B cell (primary cell): ENCODE measurements around the gene HMGA1. TPM values are rescaled to one million over a fixed set of nuclear protein-coding genes. Genes with fewer than 3 reads are reported as not detected.

ENCODE experiments used
- ATAC-seq: fragments of 200-7000 bp; cut with Tn5 transposase; one replicate; pipeline ENCODE4 v1.10.0; 2021; ENCODE audit warnings: low read depth, mild to moderate bottlenecking, moderate number of reproducible peaks, moderate library complexity
- CTCF ChIA-PET: fragments of 350-600 bp; sonication (Branson Sonifier 250); formaldehyde crosslinking; loops from one replicate; lab custom pipeline; 2021; ENCODE audit warnings: antibody characterized with exemption, inconsistent platforms; lab: Charles Lee
- POLR2A ChIA-PET: fragments of 350-600 bp; sonication (Branson Sonifier 250); formaldehyde crosslinking; loops from one replicate; lab custom pipeline; 2021; ENCODE audit warnings: antibody characterized with exemption; lab: Charles Lee
- DNase-seq: peaks from one replicate; pipeline ENCODE4 v3.0.0; 2013
- H2AFZ ChIP-seq: 2 replicates; pipeline ENCODE4 v1.6.1; 2012; ENCODE audit warnings: mild to moderate bottlenecking, low read depth, low read length; ENCODE audit not compliant: insufficient read depth, poor library complexity, severe bottlenecking
- H3K27ac ChIP-seq, 2 donors: 1 replicate in 1 of 2; 2 replicates in 1 of 2; pipeline ENCODE4 v1.5.1; 2012 to 2013; ENCODE audit warnings: low read length in 2 of 2, mild to moderate bottlenecking in 2 of 2, moderate library complexity in 1 of 2
- H3K27me3 ChIP-seq, 4 experiments: fragments of 200-600 bp in 1 of 4; sonication (generic) in 1 of 4; replicated peaks in 1 of 4; 1 replicate in 2 of 4; 2 replicates in 2 of 4; pipeline versions ENCODE4 v1.6.1 to v1.7.0; 2013 to 2016; ENCODE audit warnings: low read length in 3 of 4, mild to moderate bottlenecking in 2 of 4, mixed read lengths in 1 of 4, moderate library complexity in 1 of 4; ENCODE audit not compliant: insufficient read depth in 4 of 4, control insufficient read depth in 3 of 4; ENCODE audit errors: control extremely low read depth in 1 of 4
- H3K36me3 ChIP-seq, 2 experiments: replicated peaks in 1 of 2; 1 replicate in 1 of 2; 2 replicates in 1 of 2; pipeline versions ENCODE4 v1.6.1 to v1.7.1; 2013; ENCODE audit warnings: low read length in 1 of 2; ENCODE audit not compliant: insufficient read depth in 2 of 2, control insufficient read depth in 1 of 2; ENCODE audit errors: control extremely low read depth in 1 of 2, extremely low read depth in 1 of 2
- H3K4me1 ChIP-seq, 2 donors: fragments of 200-600 bp in 1 of 2; sonication (generic) in 1 of 2; 1 replicate in 1 of 2; 2 replicates in 1 of 2; pipeline versions ENCODE4 v1.5.1 to v1.6.1; 2013 to 2017; ENCODE audit warnings: low read length in 2 of 2; ENCODE audit not compliant: control insufficient read depth in 2 of 2, insufficient read depth in 2 of 2
- H3K4me2 ChIP-seq: replicated peaks from 2 replicates; pipeline ENCODE3; 2012; ENCODE audit warnings: mild to moderate bottlenecking, low read depth, low read length; ENCODE audit not compliant: poor library complexity, severe bottlenecking
- H3K4me3 ChIP-seq, 5 experiments: fragments of 200-600 bp in 1 of 5; sonication (generic) in 1 of 5; 1 replicate in 3 of 5; 2 replicates in 2 of 5; pipeline versions ENCODE4 v1.5.1 to v1.7.0; 2011 to 2016; ENCODE audit warnings: low read length in 4 of 5, mild to moderate bottlenecking in 4 of 5, low read depth in 2 of 5, control low read depth in 1 of 5, moderate library complexity in 1 of 5; ENCODE audit not compliant: insufficient read depth in 1 of 5; ENCODE audit errors: control extremely low read depth in 1 of 5, extremely low read depth in 1 of 5
- H3K79me2 ChIP-seq: fragments of 200-600 bp; sonication (generic); one replicate; pipeline ENCODE4 v1.6.0; 2016; ENCODE audit warnings: low read length; ENCODE audit not compliant: control insufficient read depth, insufficient read depth
- H3K9ac ChIP-seq: fragments of 200-600 bp; sonication (generic); 2 replicates; pipeline ENCODE4 v1.6.1; 2017; ENCODE audit warnings: mild to moderate bottlenecking, low read length, moderate library complexity
- H3K9me3 ChIP-seq, 3 donors: one replicate each; pipeline versions ENCODE4 v1.6.1 to v1.7.1; 2013; ENCODE audit warnings: low read length in 2 of 3; ENCODE audit not compliant: control insufficient read depth in 2 of 3, insufficient read depth in 1 of 3; ENCODE audit errors: control extremely low read depth in 1 of 3
- H4K20me1 ChIP-seq: 2 replicates; pipeline ENCODE4 v1.6.0; 2012; ENCODE audit warnings: mild to moderate bottlenecking, low read length; ENCODE audit not compliant: insufficient read depth, control insufficient read depth, poor library complexity, severe bottlenecking
- H3K27ac Mint-ChIP-seq: one replicate; pipeline ENCODE4 v1.8.0; 2021; ENCODE audit warnings: mixed read lengths
- H3K27me3 Mint-ChIP-seq: one replicate; pipeline ENCODE4 v1.8.0; 2021; ENCODE audit warnings: mixed read lengths
- H3K4me1 Mint-ChIP-seq: one replicate; pipeline ENCODE4 v1.8.0; 2021; ENCODE audit warnings: mixed read lengths
- H3K4me3 Mint-ChIP-seq: one replicate; pipeline ENCODE4 v1.8.0; 2021; ENCODE audit warnings: mixed read lengths
- H3K9me3 Mint-ChIP-seq: one replicate; pipeline ENCODE4 v1.8.0; 2022; ENCODE audit warnings: mixed read lengths; ENCODE audit not compliant: insufficient read depth
- EZH2 ChIP-seq: IDR thresholded peaks from 2 replicates; pipeline ENCODE4 v1.6.1; 2012; ENCODE audit warnings: borderline replicate concordance, low read depth, mild to moderate bottlenecking, moderate library complexity, low read length; ENCODE audit not compliant: insufficient read depth, poor library complexity, severe bottlenecking
- WGBS: methylation state at CpG from one replicate; pipeline ENCODE4 v1.1.5; 2013; ENCODE audit warnings: missing lambda C conversion rate; ENCODE audit not compliant: insufficient coverage; 5-methylcytosine and 5-hydroxymethylcytosine counted together
- intact Hi-C: fragments of 100-400 bp; cut with micrococcal nuclease; formaldehyde crosslinking; loops from one replicate; pipeline ENCODE4 v1.10.0; 2022
- polyA plus RNA-seq: library from polyadenylated mRNA; depleted of rRNA; stranded (reverse); fragments of >200 nt; gene quantifications from 2 replicates; pipeline ENCODE4 v1.2.3, GENCODE V29; 2012
- total RNA-seq, 2 donors: library from RNA; stranded (reverse); fragments of 120-200 nt in 1 of 2; gene quantifications; 1 replicate in 1 of 2; 2 replicates in 1 of 2; pipeline versions ENCODE4 v1.2.3 to v1.2.4, GENCODE V29; 2013 to 2022
- TF ChIP-seq, protein P1 (sequence below): fragments of 200-600 bp; IDR thresholded peaks from one replicate; pipeline ENCODE4 v1.8.0; 2022; ENCODE audit warnings: antibody characterized with exemption, mild to moderate bottlenecking

HMGA1 gene
- total and polyA plus RNA-seq, 2 donors (not counting 1 experiment from before 2014, with no cell fraction given): 59.6 to 66.4 TPM

DNA sequence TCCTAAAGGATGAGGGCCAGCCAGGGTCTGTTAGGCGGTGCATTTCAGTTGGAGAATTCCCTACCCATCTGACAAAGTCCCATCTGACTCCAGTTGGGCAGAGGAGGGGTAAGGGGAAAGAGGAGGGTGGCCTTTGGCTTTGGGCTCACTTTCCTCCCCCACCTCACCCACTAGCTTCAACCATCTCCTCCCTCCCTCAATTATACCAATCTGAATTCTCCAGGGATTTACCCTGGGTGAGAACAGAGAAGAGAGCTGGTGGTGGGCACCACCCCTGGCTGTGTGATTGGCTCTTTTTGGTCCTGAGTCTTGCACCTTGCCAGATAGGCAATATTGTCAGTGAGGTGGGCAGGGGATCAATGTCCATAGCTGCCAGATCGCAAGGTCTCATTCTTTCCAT, 3.2 kb downstream of the HMGA1 start:
- Mint-ChIP-seq H3K27me3 (no peaks in the 10 kb centered on the region), H3K4me1 (peaks cover 47% of the 10 kb centered on the region), H3K27ac (peak overlapping the region; percentile 74), H3K4me3 (no peak overlapping the region), H3K9me3 (no peaks in the 10 kb centered on the region)
- ATAC-seq (no peak), DNase-seq (no peak)
- Histone ChIP-seq H4K20me1 (peaks cover 63% of the 10 kb centered on the region), H3K4me3 (no peak overlapping the region), H3K9ac (no peak overlapping the region), H3K36me3 (peaks cover 0 to 34% of the 10 kb centered on the region in 2 experiments), H3K27me3 (no peaks in the 10 kb centered on the region), H2AFZ (no peak overlapping the region), H3K4me2 (no peak overlapping the region), H3K4me1 (peaks cover 22 to 30% of the 10 kb centered on the region in 2 donors), H3K9me3 (no peaks in the 10 kb centered on the region), H3K27ac (peak overlapping the region in 1 of 2 donors; percentile 45), H3K79me2 (peaks cover 38% of the 10 kb centered on the region)
- 100% methylated on average over 1 of the region's 2 CpGs for WGBS
- CTCF ChIA-PET: interaction anchor here (1.1 to 1.3 kb wide), 3 partner anchors 9 to 175 kb away, joined by 3 to 4 read pairs (median 4); no protein-coding TSS in a partner anchor
- POLR2A ChIA-PET: interaction anchor here (0.9 kb wide), 1 partner anchor 16 kb away, joined by 3 read pairs; no protein-coding TSS in a partner anchor
- TF ChIP-seq EZH2: no peak
- TF ChIP-seq, protein P1, sequence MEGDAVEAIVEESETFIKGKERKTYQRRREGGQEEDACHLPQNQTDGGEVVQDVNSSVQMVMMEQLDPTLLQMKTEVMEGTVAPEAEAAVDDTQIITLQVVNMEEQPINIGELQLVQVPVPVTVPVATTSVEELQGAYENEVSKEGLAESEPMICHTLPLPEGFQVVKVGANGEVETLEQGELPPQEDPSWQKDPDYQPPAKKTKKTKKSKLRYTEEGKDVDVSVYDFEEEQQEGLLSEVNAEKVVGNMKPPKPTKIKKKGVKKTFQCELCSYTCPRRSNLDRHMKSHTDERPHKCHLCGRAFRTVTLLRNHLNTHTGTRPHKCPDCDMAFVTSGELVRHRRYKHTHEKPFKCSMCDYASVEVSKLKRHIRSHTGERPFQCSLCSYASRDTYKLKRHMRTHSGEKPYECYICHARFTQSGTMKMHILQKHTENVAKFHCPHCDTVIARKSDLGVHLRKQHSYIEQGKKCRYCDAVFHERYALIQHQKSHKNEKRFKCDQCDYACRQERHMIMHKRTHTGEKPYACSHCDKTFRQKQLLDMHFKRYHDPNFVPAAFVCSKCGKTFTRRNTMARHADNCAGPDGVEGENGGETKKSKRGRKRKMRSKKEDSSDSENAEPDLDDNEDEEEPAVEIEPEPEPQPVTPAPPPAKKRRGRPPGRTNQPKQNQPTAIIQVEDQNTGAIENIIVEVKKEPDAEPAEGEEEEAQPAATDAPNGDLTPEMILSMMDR: no peak
- intact Hi-C loops: loop anchor here (5.0 to 10.0 kb wide), 4 partner anchors 432 to 645 kb away; partner anchors contain the start of genes ANKS1A, ILRUN, SNRPC and TAF11
